Measurements from ENCODE around the gene MGAM2. TPM values are rescaled to one million over a fixed set of nuclear protein-coding genes. Genes with fewer than 3 reads are reported as not detected.

MGAM2 gene
- total RNA-seq, 2 experiments from 2014 or later, result not detected

GRCh38 chr7:142250705-142251104, 139.2 kb downstream of the MGAM2 start:
- ChIA-PET POLR2A (no interaction called here), CTCF (no interaction called here)

GRCh38 chr7:142257958-142258357, 146.4 kb downstream of the MGAM2 start, which contains the start of gene PRSS58:
Gene PRSS58 (minus strand): TSS chr7:142258058. CDS start chr7:142257707, 351 bp downstream.
- ChIA-PET POLR2A (no interaction called here), CTCF (no interaction called here)

- CTCF ChIA-PET, result no interaction called here
- POLR2A ChIA-PET, result no interaction called here
Measured at GRCh38 chr7:142263598-142264380, 152.3 kb downstream of the MGAM2 start.

Other genes with a start within 250 kb of the MGAM2 start
- gene OR9A4, start 195.3 kb upstream of the MGAM2 start, total RNA-seq, result not detected
- not detected for gene CLEC5A, start 164.7 kb upstream of the MGAM2 start, total RNA-seq
- not detected for gene TAS2R38, start 137.9 kb upstream of the MGAM2 start, total RNA-seq
- gene MGAM, start 115.8 kb upstream of the MGAM2 start, total RNA-seq, result under 1 TPM in 1 of 2 experiments, not detected in 1; 0.13 TPM
- not detected for gene PRSS58, start 146.3 kb downstream of the MGAM2 start, total RNA-seq

Measured in activated CD8-positive, alpha-beta memory T cell treated with anti-CD3 and anti-CD28 coated beads for 36 hours (primary cell).